GM23248 (cell line): ENCODE results near the gene CCHCR1.

Source experiments
- EZH2 ChIP-seq: fragments of 200-600 bp; sonication (generic); IDR thresholded peaks from 2 replicates; pipeline ENCODE4 v1.6.1; 2018; ENCODE audit warnings: antibody characterized with exemption, mild to moderate bottlenecking; ENCODE audit not compliant: insufficient read depth, poor library complexity, severe bottlenecking
- EZH2phosphoT487 ChIP-seq: fragments of 200-600 bp; sonication (generic); IDR thresholded peaks from 2 replicates; pipeline ENCODE4 v1.6.1; 2018; ENCODE audit warnings: antibody characterized with exemption, moderate library complexity, mild to moderate bottlenecking, low read depth; ENCODE audit not compliant: insufficient read depth

DNA sequence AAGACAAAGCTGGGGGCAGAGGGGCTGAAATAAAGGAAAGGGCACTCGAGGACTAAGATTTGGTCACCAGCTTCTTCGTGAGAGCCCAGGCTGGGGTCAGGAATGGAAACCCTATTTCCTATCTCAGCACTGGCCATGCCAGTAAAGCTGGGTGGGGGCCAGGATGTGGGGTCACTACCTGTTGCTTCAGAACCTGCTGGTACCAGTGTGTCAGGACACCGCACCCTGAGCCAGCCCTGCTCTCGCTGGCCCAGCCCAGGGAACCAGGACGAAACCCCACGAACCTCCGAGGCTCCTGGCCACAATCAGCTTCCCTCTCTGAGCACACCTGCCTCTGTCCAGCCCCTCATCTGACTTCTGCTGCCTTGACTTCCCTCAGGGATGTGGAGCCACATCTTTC is 39.4 kb downstream of the CCHCR1 start:
- TF ChIP-seq EZH2phosphoT487 (no peak), EZH2 (no peak)
